ENCODE data around the gene DLX2.

DNA sequence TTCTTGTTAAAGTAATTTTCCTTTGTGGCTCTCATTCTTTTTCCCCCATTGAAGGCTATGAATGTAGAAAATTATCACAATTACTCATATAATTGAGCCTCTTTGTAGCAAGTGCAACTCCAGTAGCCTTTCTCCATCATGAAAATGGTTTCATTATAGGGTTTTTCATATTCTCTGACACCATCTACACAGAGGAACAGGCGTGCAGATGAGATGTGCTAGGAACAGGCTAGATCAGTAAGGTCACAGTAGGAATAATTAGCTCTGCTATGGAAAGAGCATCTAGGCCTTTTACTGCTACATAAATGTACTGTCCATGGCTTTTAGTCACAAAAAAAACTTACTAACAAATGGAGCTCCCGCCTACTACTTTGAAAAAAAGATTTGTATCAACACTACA lies 30.0 kb downstream of the DLX2 start:
- TF ChIP-seq, protein P1, sequence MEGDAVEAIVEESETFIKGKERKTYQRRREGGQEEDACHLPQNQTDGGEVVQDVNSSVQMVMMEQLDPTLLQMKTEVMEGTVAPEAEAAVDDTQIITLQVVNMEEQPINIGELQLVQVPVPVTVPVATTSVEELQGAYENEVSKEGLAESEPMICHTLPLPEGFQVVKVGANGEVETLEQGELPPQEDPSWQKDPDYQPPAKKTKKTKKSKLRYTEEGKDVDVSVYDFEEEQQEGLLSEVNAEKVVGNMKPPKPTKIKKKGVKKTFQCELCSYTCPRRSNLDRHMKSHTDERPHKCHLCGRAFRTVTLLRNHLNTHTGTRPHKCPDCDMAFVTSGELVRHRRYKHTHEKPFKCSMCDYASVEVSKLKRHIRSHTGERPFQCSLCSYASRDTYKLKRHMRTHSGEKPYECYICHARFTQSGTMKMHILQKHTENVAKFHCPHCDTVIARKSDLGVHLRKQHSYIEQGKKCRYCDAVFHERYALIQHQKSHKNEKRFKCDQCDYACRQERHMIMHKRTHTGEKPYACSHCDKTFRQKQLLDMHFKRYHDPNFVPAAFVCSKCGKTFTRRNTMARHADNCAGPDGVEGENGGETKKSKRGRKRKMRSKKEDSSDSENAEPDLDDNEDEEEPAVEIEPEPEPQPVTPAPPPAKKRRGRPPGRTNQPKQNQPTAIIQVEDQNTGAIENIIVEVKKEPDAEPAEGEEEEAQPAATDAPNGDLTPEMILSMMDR (conservative IDR thresholded peaks at IDR 0.05): no peak
- no peak for TF ChIP-seq EZH2 (IDR thresholded peaks at IDR 0.05; ENCODE audit: low read depth)

Data from PC-9 (cell line).